Measurements from ENCODE around the gene PBX4. TPM values are rescaled to one million over a fixed set of nuclear protein-coding genes. Genes with fewer than 3 reads are reported as not detected.

Gene PBX4
- total RNA-seq, 2 experiments from 2014 or later = 5.0 to 6.7 TPM

- Histone ChIP-seq H3K4me1 (ENCODE audit: insufficient read depth, low read length, poor library complexity, severe bottlenecking) (peaks cover 21% of the 10 kb centered on the region), H4K20me1 (ENCODE audit: insufficient read depth, low read length) (no peaks in the 10 kb centered on the region), H3K4me2 (ENCODE audit: low read length) (no peak overlapping the region), H3K4me3 (ENCODE audit: low read depth, low read length, poor library complexity, severe bottlenecking) (no peak overlapping the region), H3K27ac (ENCODE audit: low read depth, low read length, poor library complexity, severe bottlenecking) (no peak overlapping the region), H3K9me3 (ENCODE audit: low read length) (no peaks in the 10 kb centered on the region), H3K36me3 (ENCODE audit: insufficient read depth, low read length) (no peaks in the 10 kb centered on the region), H3K79me2 (ENCODE audit: insufficient read depth, low read depth, low read length) (no peaks in the 10 kb centered on the region), H3K9me2 (ENCODE audit: insufficient read depth, low read length) (no peaks in the 10 kb centered on the region), H2AFZ (ENCODE audit: low read length) (no peak overlapping the region)
- ChIA-PET POLR2A (no interaction called here), CTCF (ENCODE audit: unreplicated experiment) (no interaction called here)
- TF ChIP-seq, protein P1, sequence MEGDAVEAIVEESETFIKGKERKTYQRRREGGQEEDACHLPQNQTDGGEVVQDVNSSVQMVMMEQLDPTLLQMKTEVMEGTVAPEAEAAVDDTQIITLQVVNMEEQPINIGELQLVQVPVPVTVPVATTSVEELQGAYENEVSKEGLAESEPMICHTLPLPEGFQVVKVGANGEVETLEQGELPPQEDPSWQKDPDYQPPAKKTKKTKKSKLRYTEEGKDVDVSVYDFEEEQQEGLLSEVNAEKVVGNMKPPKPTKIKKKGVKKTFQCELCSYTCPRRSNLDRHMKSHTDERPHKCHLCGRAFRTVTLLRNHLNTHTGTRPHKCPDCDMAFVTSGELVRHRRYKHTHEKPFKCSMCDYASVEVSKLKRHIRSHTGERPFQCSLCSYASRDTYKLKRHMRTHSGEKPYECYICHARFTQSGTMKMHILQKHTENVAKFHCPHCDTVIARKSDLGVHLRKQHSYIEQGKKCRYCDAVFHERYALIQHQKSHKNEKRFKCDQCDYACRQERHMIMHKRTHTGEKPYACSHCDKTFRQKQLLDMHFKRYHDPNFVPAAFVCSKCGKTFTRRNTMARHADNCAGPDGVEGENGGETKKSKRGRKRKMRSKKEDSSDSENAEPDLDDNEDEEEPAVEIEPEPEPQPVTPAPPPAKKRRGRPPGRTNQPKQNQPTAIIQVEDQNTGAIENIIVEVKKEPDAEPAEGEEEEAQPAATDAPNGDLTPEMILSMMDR (conservative IDR thresholded peaks at IDR 0.05; ENCODE audit: low read length) = no peak
- TF ChIP-seq EZH2phosphoT487 (IDR thresholded peaks at IDR 0.05; ENCODE audit: borderline replicate concordance, low read depth, low read length) = no peak
- intact Hi-C loops (cut with micrococcal nuclease; ENCODE audit: unreplicated experiment) = no loop called here
- BruUV-seq (replicated peaks) = no TSS peak
- DNase-seq (ENCODE audit: low spot score) = no peak
These were observed 23.3 kb downstream of the PBX4 start for GRCh38 chr19:19595171-19595701.

- no TSS peak for BruUV-seq (replicated peaks)
These were observed 24.1 kb downstream of the PBX4 start for GRCh38 chr19:19594381-19594780.

GRCh38 chr19:19592690-19593089 lies 25.8 kb downstream of the PBX4 start:
- intact Hi-C loops (cut with micrococcal nuclease; ENCODE audit: unreplicated experiment) = no loop called here

More at GRCh38 chr19:19594381-19594780, 24.1 kb downstream of the PBX4 start:
- ChIA-PET CTCF (ENCODE audit: unreplicated experiment) (no interaction called here), POLR2A (no interaction called here)
- no peak for DNase-seq (ENCODE audit: low spot score)
- H2AFZ ChIP-seq (ENCODE audit: low read length) = no peak overlapping the region
- no peaks in the 10 kb centered on the region for H3K9me2 ChIP-seq (ENCODE audit: insufficient read depth, low read length)
- H4K20me1 ChIP-seq (ENCODE audit: insufficient read depth, low read length) = no peaks in the 10 kb centered on the region
- intact Hi-C loops (cut with micrococcal nuclease; ENCODE audit: unreplicated experiment) = no loop called here
- H3K79me2 ChIP-seq (ENCODE audit: insufficient read depth, low read depth, low read length) = no peaks in the 10 kb centered on the region
- no peak overlapping the region for H3K4me2 ChIP-seq (ENCODE audit: low read length)
- no peaks in the 10 kb centered on the region for H3K36me3 ChIP-seq (ENCODE audit: insufficient read depth, low read length)
- TF ChIP-seq, protein P1 (conservative IDR thresholded peaks at IDR 0.05; ENCODE audit: low read length) = no peak
- no peak for TF ChIP-seq EZH2phosphoT487 (IDR thresholded peaks at IDR 0.05; ENCODE audit: borderline replicate concordance, low read depth, low read length)
- H3K27ac ChIP-seq (ENCODE audit: low read depth, low read length, poor library complexity, severe bottlenecking) = no peak overlapping the region
- H3K4me3 ChIP-seq (ENCODE audit: low read depth, low read length, poor library complexity, severe bottlenecking) = no peak overlapping the region
- H3K9me3 ChIP-seq (ENCODE audit: low read length) = no peaks in the 10 kb centered on the region
- H3K4me1 ChIP-seq (ENCODE audit: insufficient read depth, low read length, poor library complexity, severe bottlenecking) = peaks cover 21% of the 10 kb centered on the region

More at GRCh38 chr19:19592690-19593089, 25.8 kb downstream of the PBX4 start:
- DNase-seq (ENCODE audit: low spot score) = no peak
- no TSS peak for BruUV-seq (replicated peaks)
- Histone ChIP-seq H3K36me3 (ENCODE audit: insufficient read depth, low read length) (no peaks in the 10 kb centered on the region), H4K20me1 (ENCODE audit: insufficient read depth, low read length) (no peaks in the 10 kb centered on the region), H3K9me2 (ENCODE audit: insufficient read depth, low read length) (no peaks in the 10 kb centered on the region), H3K4me3 (ENCODE audit: low read depth, low read length, poor library complexity, severe bottlenecking) (no peak overlapping the region), H3K9me3 (ENCODE audit: low read length) (no peaks in the 10 kb centered on the region), H3K27ac (ENCODE audit: low read depth, low read length, poor library complexity, severe bottlenecking) (no peak overlapping the region), H3K4me1 (ENCODE audit: insufficient read depth, low read length, poor library complexity, severe bottlenecking) (peaks cover 12% of the 10 kb centered on the region), H2AFZ (ENCODE audit: low read length) (no peak overlapping the region), H3K4me2 (ENCODE audit: low read length) (no peak overlapping the region), H3K79me2 (ENCODE audit: insufficient read depth, low read depth, low read length) (no peaks in the 10 kb centered on the region)
- ChIA-PET POLR2A (interaction anchor here (0.9 to 1.1 kb wide), 2 partner anchors 25 to 41 kb away, joined by 3 read pairs; no protein-coding TSS in a partner anchor), CTCF (ENCODE audit: unreplicated experiment) (no interaction called here)
- TF ChIP-seq EZH2phosphoT487 (IDR thresholded peaks at IDR 0.05; ENCODE audit: borderline replicate concordance, low read depth, low read length) = no peak
- TF ChIP-seq, protein P1 (conservative IDR thresholded peaks at IDR 0.05; ENCODE audit: low read length) = no peak
